ENCODE data around the gene CASP2.
A peak's percentile ranks its signal among the peaks of the same experiment; 100 is the strongest.
"Not testable (repeated sequence)": the region's sequence is repeated elsewhere in the genome, so short reads cannot be mapped to it uniquely, and the experiment has no call there.

Gene CASP2

DNA sequence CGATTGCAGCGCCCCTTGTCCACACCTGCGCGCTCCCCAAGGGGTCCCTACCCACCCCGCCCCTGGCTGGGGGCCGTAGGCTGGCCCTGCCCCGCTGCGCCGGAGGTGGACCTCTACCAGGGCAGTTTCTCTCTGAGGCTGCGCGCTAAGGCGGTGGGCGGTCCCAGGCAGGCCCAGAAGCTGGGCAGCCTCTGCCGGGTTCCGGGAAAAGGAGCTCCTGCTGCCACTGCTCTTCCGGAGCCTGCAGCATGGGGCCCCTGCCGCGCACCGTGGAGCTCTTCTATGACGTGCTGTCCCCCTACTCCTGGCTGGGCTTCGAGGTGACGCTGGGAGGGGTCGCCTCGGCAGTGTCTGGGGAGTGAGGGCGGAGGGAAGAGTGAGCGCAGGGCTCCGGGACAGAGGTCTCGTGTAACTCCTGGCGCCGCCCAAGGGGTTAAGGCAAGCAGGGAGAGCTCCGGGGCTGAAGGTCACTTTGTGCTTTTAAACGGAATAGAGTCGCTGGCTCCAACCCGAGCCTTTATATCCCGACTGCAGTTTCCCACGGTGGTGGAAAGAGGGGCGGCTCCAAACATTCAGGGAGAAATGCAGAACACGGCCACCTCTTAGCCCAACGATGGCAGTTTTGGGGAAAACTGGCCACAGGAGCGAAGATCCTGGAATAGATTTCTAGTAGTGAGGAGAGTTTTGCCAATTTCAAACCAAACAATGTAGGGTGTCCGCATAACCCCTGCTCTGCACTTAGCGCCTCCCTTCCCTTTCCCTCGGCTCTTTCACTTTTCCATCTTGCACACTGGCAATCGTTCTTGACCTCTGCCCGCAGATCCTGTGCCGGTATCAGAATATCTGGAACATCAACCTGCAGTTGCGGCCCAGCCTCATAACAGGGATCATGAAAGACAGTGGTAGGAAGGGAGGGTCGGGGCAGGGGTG, 24.6 kb upstream of the CASP2 start, which contains the start of gene GSTK1:
Gene GSTK1 (plus strand): TSS at position 176 of the 930 bp plus-strand sequence. CDS start 73 bp downstream, at position 249.
- DNase-seq (ENCODE audit: low read depth in 2 of 2, low spot score in 1 of 2) = peak; percentile 51 to 70

DNA sequence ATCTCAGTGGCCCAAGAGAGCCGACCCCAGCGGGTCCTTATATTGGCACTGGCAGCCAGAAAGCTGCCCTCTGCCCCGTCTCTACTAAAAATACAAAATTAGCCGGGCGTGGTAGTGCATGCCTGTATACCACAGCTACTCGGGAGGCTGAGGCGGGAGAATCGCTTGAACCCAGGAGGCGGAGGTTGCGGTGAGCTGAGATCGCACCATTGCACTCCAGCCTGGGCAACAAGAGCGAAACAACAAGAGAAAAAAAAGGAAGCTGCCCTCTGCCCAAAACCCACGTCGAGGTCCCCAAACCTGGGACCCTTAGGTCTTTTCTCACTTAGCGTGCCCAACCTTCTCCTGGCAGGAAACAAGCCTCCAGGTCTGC, 24.0 kb upstream of the CASP2 start:
- DNase-seq (ENCODE audit: low read depth in 2 of 2, low spot score in 1 of 2) = not testable (repeated sequence)

DNA sequence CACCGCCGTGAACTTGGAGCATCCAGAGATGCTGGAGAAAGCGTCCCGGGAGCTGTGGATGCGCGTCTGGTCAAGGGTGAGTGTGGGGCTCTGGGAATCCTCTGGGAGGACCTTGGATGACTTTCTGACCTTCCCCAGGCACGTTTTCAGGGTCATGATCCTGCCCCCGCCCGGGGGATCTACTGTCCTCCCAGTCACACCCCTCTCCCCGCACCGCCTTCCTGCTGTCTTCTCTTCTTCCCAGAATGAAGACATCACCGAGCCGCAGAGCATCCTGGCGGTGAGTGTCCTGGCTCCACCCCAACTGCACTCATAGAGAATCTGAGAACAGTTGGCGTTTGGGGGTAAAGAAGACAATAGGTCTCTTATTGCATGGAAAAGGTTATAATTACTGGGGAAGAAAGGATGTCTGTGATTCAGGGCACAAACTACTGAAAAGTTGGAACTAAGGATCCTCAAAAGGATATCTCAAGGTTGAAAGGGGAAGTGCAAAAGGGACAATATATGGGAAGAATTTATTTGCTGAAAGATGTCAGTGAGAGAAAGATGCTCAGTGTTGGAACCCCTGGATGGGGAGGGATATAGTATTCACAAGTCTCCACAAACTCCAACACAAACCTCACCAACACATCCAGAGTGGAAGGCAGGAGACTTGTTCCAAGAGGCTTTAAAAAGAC, 23.0 kb upstream of the CASP2 start:
- DNase-seq (ENCODE audit: low read depth in 2 of 2, low spot score in 1 of 2) = no peak

DNA sequence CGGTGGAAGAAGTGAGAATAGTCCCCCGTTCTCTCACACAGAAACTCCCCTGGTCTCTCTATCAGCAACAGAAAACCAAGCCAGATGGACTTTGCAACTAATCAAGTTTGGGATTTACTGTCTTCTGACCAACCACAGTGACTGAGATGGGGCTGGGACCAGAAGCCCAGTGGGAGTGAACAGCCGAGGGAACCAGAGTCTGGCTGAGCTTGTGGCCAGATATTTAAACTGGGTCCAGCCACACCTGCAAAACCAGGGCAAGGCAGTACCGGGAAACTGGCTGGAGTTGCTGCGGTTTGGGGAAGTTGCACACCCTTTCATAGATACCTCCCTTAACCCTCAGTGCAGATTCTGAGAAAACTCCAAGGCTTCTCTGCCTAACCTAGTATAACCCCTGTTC, 18.9 kb upstream of the CASP2 start:
- no peak for DNase-seq (ENCODE audit: low read depth in 2 of 2, low spot score in 1 of 2)

DNA sequence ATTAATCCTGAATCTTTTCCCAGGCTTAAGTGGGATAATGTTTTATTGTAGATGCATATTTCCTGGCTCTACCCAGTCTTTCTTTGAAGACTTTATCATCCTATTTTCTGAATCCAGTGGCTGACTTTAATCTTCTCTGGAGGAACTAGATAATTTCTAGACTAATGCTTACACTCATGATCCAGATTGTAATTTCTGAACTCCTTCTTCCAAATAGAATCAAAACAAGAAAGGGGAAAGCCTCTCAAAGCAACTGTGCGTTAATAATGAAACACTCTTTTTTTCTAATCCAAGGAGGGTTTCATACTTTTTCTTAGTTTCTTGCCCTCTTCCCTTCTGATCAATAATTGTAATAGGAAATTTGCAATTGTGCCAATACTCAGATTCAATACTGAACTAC, 16.9 kb upstream of the CASP2 start:
- no peak for DNase-seq (ENCODE audit: low read depth in 2 of 2, low spot score in 1 of 2)

DNA sequence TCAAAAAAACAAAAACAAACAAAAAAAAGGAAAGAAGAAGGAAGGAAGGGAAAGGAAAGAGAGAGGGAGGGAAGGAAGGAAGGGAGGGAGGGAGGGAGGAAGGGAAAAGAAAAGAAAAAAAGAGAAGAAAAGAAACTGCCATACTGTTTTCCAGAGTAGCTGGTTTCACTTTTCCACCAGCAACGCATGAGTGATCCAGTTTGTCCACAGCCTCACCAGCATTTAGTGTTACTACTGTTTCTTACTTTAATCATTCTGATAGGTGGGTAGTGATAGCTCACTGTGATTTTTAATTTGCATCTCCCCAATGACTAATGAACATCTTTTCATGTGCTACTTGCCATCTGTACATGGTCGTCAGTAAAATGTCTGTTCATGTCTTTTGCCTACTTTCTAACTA, 15.3 kb upstream of the CASP2 start:
- no peak for DNase-seq (ENCODE audit: low read depth in 2 of 2, low spot score in 1 of 2)

DNA sequence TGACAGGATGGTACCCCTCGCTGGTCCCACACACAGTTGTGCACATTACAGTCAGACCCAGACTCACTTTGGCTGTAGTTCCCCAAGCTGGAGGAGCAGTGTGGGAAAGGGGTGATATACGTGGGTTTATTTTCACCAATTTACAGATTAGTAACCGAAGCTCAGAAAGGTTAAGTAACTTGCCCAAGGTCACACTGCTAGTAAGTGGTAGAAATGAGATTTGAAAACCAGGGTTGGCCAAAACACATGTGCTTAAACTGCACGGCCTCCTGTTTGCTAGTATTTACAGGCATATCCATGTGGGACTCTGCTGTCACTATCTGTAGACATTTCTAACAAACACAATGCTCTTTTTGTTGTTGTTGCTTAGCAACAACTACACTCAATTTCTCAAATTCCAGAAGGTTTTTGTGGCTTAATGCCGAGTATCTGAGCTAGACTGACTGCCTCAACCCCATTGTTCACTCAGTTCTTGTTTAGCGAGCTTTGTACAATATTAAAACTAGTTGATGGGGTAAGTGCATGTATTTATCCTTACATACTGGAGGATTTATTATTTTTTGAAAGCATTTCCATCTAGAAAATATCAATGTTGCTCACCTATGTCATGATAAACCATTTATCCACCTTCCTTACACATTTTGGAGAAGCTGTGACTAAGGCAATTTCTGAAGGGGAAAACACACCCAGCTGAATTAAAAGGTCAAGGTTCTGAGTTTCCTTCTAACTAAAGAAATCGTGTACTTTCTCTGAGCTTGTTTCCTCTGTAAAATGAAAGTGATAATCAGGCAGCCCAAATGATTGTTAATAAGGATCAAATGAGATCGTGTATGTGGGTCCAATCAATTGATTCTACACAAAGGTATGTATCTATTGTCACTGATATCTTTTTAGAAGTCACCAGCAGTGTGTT, 8.7 kb upstream of the CASP2 start:
- DNase-seq (ENCODE audit: low read depth in 2 of 2, low spot score in 1 of 2) = no peak

DNA sequence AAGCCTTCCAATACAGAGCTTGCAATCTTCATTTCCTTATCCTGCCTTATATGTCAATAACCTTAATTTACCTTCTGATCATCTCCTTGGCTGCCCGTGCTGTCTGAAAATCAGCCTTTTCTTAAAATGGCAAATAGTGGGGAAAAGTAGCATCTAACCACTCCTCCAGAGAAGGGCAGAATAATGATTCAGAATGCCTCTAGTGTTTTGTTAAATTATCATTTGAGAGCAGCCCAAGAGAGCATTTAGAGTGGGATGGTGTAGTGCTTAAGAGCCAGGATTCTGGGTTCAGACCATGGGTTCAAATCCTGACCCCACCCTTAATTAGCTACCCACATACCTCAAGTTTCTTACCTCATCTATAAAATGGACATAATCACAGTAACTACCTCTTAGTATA, 8.0 kb upstream of the CASP2 start:
- DNase-seq (ENCODE audit: low read depth in 2 of 2, low spot score in 1 of 2) = no peak

DNA sequence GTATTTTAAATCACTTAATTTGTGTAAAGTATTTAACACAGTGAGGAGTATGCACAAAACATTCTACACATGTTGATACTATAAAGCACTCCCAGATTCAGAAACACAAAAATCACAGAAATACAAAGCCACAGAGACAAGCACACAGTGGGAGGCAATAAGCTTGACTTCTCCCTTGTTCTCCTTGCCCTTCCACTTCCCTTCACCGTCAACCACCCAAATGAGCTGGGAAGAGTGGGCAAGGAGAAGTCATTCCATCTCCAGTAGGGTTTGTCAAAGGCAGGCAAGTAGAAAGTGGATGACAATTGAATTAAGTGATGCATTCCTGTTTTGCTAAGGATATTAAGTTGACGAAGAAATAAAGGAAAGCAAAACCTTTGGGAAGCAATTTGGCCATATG, 7.6 kb upstream of the CASP2 start:
- no peak for DNase-seq (ENCODE audit: low read depth in 2 of 2, low spot score in 1 of 2)

DNA sequence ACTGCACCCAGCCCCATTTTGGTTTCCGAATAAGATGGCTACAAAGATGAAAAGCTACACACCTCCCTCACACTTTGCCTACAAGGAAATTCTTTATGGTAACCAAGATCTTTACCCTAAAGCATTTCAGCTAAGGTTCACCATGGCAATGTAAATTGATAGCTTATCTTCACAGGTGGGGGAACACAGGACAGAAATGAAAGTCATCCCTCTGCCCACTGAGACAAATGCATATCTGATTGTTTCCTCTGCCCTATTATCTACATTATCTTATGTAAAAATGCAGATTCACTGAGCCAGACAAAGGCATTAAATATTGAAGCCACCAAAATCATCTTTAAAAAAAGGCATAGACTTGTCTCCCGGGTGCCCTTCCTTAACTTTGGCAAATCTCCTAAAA, 6.6 kb upstream of the CASP2 start:
- DNase-seq (ENCODE audit: low read depth in 2 of 2, low spot score in 1 of 2) = no peak

DNA sequence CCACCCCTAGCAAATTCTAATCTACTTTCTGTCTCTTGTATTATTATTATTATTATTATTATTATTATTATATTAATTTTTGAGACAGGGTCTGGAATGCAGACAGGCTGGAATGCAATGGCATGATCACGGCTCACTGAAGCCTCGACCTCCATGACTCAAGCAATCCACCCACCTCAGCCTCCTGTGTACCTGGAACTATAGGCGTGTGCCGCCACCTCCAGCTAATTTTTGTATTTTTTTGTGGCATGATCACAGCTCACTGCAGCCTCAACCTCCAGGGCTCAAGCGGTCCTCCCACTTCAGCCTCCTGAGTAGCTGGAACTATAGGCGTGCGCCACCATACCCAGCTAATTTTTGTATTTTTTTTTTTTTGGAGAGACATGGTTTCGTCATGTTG, 6.0 kb upstream of the CASP2 start:
- DNase-seq (ENCODE audit: low read depth in 2 of 2, low spot score in 1 of 2) = no peak

DNA sequence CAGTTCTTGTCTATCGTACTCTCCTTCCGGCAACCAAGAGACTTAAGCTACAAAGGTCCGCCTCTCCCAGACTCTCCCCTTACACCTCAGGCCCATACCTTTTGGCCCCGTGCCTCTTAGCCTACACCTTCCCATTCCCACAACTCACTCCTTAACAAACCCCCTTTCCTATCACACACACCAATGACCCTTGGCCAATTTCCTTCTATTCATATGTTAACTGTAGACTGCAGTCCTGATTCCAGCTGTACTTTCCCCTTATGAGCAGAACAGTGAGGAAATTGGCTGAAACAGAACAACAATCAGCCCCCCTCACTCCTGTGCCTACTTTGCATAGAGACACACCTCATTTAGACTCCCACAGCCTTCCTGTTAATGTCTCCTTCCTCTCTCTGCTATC, 4.8 kb upstream of the CASP2 start:
- DNase-seq (ENCODE audit: low read depth in 2 of 2, low spot score in 1 of 2) = no peak

DNA sequence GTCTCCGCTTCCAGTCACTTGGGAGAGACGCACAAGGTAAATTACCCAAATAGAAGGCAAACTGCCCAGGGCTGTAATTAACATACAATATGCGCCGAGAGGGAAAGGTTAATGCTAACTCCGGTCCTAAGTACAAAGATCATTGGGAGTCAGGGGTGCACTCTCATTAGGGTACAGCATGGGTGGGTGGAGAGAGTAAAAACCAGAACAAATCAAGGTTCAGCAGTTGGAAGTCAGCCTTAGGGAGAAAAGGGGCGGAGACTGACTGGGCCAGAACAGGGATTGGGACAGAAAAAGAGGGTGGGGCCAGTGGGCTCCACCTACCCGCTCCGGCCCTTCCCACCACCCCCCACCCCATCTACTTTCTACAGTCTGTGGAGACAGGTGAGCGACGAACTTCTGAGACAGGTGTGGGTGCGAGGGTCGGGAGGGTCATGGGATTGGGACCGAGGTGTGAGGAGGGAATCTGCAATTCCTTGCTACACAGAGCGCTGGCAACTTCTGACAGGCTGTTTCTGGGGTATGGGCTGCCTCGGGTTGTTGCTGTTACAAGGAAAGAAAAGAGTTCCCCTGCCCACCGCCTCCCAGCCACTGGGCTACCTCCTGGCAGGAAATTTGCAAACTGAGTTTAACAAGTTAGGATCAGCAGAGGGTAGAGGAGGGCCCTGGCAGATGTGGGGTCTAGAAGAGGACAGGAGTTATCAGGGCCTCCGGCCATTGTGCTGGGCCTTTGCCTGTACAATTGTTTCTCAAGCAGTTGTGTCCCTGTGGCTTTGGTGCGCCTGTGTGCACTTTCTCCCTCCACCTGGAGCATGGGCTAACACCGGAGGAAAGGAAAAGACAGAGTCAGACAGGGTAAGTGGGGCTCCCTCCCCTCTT, 3.3 kb upstream of the CASP2 start, which contains the start of gene TMEM139:
Gene TMEM139 (plus strand): TSS at position 368 of the 879 bp plus-strand sequence. CDS start 1,000 bp downstream, outside the sequence.
- no peak for DNase-seq (ENCODE audit: low read depth in 2 of 2, low spot score in 1 of 2)

DNA sequence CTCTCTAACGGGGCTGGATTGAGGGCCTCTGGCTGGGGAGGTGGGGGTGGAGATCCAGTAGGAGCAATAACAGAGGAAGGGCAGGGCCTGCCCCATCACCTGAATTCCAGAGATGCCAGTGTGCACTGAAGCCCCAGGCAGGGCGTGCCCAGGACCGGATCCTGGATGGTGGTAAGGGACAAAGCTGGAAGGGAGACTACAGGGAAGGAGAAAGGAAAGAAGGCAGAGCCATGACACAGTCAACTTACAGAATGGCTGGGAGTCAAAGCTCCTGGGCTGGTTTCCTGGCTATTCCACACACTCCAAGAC, 2.7 kb upstream of the CASP2 start:
- no peak for DNase-seq (ENCODE audit: low read depth in 2 of 2, low spot score in 1 of 2)

DNA sequence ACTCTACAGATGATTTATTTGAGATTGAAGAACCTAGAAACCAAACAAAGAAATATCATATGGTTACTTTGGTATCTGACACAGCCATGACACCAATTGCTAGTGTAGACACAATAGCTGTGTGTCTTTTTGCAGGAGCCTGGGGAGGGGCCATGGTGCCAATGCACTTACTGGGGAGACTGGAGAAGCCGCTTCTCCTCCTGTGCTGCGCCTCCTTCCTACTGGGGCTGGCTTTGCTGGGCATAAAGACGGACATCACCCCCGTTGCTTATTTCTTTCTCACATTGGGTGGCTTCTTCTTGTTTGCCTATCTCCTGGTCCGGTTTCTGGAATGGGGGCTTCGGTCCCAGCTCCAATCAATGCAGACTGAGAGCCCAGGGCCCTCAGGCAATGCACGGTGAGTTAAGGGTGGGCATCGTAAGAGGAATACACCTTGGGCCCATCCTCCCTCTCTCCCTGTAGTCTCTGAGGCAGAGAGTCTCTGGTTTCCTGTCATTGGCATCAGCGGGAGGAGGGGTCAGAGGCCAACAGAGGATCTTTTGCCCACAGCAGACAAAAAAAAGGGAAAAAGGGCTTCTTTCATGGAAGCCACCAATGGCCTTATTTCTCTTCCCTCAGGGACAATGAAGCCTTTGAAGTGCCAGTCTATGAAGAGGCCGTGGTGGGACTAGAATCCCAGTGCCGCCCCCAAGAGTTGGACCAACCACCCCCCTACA, 2.2 kb upstream of the CASP2 start:
- DNase-seq (ENCODE audit: low read depth in 2 of 2, low spot score in 1 of 2) = no peak

DNA sequence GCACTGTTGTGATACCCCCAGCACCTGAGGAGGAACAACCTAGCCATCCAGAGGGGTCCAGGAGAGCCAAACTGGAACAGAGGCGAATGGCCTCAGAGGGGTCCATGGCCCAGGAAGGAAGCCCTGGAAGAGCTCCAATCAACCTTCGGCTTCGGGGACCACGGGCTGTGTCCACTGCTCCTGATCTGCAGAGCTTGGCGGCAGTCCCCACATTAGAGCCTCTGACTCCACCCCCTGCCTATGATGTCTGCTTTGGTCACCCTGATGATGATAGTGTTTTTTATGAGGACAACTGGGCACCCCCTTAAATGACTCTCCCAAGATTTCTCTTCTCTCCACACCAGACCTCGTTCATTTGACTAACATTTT, 1.6 kb upstream of the CASP2 start:
- no peak for DNase-seq (ENCODE audit: low read depth in 2 of 2, low spot score in 1 of 2)

DNA sequence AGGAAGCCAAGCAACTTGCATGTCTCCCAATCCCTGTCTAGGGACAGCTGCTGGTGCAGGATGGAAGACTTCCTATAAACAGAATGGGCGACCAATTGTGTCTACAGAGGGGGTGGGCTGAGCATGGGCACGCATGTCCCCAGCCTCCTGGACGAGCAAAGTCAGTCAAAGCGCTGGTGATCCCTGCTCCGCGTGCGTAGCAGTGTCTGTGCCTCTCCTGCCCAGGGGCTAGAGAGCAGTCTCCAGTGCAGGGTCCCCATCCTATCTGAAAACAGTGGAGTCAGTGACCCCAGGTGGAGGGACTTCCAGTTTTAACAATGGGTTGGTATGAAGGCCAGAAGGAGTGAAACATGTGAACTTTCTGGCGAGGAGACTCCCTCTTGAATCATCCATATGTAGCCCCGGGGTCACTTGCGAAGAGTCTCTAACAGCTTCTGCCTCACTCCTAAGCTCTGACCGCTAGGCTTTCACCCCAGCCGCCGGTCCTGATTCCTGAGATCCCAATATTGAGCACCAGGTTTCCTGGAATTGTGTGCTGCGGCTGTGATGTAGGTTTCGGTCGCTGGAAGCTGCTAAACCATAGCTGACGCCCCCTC, 714 bp upstream of the CASP2 start:
- no peak for DNase-seq (ENCODE audit: low read depth in 2 of 2, low spot score in 1 of 2)

DNA sequence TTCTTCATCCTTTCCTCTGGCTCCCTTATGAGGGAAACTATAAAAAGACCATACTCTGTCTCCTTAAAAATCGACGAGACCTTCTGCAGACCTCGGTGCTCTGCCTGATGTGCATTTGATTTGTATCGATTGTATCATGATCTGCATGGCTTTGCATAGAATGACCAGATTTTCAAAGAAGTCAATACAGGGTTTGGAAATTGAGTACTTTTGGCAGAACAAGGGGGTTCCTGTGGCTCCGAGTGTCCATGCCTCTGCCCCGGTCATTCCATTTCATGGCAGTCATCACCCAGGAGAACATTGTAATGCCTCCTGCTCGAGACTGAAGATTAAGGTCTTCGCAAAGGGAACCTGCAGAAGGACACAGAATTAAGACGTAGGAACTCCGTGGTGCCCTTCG, 685 bp downstream of the CASP2 start:
- no peak for DNase-seq (ENCODE audit: low read depth in 2 of 2, low spot score in 1 of 2)

DNA sequence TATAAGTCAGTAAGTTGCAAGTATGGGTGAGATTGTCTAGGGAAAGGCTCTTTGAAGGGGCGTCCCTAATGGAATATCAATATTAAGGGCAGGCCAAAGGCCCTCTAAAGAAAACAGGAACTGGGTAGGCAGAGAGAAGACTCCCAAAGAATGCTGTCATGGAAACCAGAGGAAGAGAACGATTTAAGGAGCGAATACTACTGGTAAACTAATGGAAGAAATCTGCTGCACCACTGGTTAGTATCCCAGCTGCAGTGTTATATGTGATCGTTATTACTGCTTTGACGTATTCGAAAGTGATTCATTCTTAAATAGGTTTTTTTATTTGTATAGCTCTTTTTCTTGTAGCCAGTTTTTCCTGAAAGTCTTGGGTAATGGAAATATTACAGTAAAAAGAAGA, 1.3 kb downstream of the CASP2 start:
- no peak for DNase-seq (ENCODE audit: low read depth in 2 of 2, low spot score in 1 of 2)

DNA sequence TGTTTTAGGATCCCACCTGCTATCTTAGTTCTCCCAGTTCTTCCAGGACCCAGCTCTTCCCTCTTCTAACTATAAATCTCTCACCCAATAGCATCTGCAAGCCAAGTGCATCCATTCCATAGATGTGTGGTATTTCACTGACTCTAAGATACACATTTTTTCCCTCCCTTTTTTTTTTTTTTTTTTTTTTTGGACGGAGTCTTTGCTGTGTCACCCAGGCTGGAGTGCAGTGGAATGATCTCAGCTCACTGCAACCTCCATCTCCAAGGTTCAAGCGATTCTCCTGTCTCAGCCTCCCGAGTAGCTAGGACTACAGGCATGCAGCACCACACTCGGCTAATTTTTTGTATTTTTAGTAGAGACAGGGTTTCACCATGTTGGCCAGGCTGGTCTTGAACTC, 1.7 kb downstream of the CASP2 start:
- not testable (repeated sequence) for DNase-seq (ENCODE audit: low read depth in 2 of 2, low spot score in 1 of 2)
